Measurements from ENCODE around the gene TIFAB.

DNA sequence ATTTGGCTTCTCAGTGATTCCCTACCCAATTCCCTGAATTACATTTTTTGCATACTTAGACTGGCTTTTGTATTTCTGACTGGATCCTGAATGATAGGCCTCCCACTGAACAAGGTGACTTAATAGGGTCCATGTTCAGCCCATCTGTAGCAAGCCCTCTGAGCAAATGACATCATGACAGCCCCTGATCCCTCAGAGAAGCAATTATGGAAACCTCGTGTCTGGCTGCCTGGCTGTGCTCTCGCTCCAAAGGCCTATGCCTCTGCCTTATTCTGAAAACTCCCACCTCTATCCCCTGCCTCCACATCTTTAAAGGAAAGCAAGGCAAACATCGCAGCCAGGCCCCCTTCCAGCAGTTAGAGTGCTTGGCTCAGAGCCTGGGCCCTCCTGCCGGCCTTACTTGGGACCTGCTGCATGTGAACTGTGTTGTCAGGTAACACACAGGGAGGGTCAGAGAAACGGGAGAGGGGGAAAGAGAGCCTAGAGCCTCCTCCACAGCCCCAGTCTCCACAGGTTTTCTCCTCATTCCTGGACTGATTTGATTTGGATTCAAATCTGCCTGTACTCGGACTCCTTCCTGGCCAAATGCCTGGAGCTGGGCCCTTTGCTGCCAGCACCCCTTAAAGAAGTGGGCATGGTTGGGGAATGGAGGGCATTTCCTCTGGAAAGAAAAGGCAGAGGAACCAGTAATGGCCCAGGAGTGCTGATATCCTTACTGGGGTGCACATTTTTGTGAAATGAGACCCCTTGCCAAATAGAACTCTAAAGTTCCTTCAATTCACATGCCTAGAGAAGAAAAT, 8.8 kb downstream of the TIFAB start:
- TF ChIP-seq POLR2A (IDR thresholded peaks at IDR 0.05; ENCODE audit: low read depth, low read length), result no peak
- no peak for TF ChIP-seq POLR2AphosphoS5 (IDR thresholded peaks at IDR 0.05; ENCODE audit: low read depth, low read length)

All from GM12892 (cell line).